ENCODE measurements around the gene ADH1C. TPM values are rescaled to one million over a fixed set of nuclear protein-coding genes. Genes with fewer than 3 reads are reported as not detected.

Gene ADH1C
- total RNA-seq, 1 donor from 2014 or later = not detected

DNA sequence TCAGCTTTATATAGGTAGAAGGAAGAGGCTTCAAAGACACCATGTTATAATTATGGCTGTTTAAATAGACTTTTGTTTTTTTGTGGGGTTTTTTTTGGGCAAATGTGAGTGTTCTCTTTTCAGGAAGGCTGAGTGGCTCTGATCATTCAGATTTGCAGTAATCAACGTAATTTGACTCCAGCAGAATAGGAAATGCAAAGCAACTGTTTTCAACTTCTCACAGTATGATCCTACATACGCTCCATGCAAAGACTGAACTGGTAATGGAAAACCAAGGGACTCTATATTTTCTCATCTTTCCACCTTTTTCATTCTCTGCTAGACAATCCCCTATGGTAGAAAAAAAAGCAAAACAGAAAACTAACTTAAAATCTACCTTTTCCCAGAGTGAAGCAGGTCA lies 42.2 kb downstream of the ADH1C start:
- no peak overlapping the region for H3K4me3 Mint-ChIP-seq
- TF ChIP-seq, protein P1, sequence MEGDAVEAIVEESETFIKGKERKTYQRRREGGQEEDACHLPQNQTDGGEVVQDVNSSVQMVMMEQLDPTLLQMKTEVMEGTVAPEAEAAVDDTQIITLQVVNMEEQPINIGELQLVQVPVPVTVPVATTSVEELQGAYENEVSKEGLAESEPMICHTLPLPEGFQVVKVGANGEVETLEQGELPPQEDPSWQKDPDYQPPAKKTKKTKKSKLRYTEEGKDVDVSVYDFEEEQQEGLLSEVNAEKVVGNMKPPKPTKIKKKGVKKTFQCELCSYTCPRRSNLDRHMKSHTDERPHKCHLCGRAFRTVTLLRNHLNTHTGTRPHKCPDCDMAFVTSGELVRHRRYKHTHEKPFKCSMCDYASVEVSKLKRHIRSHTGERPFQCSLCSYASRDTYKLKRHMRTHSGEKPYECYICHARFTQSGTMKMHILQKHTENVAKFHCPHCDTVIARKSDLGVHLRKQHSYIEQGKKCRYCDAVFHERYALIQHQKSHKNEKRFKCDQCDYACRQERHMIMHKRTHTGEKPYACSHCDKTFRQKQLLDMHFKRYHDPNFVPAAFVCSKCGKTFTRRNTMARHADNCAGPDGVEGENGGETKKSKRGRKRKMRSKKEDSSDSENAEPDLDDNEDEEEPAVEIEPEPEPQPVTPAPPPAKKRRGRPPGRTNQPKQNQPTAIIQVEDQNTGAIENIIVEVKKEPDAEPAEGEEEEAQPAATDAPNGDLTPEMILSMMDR (conservative IDR thresholded peaks at IDR 0.05) = no peak
- H3K27ac Mint-ChIP-seq (ENCODE audit: unreplicated experiment) = no peak overlapping the region
- H3K27me3 Mint-ChIP-seq (ENCODE audit: low read depth) = no peaks in the 10 kb centered on the region
- H3K4me1 Mint-ChIP-seq = no peaks in the 10 kb centered on the region
- no peaks in the 10 kb centered on the region for H3K9me3 Mint-ChIP-seq
- H3K36me3 Mint-ChIP-seq (ENCODE audit: low read depth) = no peaks in the 10 kb centered on the region
- no peak for DNase-seq (ENCODE audit: low read depth, low spot score)

DNA sequence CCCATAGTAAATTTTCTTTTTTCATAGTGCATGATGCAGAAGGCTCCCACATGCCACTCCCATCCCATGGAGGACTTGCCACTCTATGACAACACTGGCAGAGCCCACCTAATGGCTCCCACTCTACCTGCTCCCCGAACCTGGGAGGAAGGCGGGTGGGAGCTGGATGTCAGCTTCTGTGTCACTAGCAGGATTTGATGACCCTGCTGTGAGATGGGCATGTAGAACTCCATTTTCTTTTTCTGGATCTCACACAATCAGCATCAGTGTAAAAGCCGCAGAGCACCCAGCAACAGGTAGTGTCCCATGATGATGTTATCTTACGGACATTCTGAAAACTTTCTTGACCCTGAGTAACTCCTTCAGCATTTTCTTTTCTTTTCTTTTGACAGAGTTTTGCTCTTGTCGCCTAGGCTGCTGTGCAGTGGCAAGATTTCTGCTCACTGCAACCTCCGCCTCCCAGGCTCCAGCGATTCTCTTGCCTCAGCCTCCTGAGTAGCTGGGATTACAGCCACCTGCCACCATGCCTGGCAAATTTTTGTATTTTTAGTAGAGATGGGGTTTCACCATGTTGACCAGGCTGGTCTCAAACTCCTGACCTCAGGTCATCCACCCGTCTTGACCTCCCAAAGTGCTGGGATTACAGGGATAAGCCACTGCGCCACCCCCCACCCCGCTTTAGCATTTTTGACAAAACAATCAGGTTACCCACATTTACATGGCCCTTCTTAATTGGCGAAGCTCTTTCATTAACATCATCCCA lies 46.7 kb downstream of the ADH1C start:
- no peak overlapping the region for H3K27ac Mint-ChIP-seq (ENCODE audit: unreplicated experiment)
- no peaks in the 10 kb centered on the region for H3K36me3 Mint-ChIP-seq (ENCODE audit: low read depth)
- H3K27me3 Mint-ChIP-seq (ENCODE audit: low read depth) = no peaks in the 10 kb centered on the region
- TF ChIP-seq, protein P1 (conservative IDR thresholded peaks at IDR 0.05) = no peak
- no peaks in the 10 kb centered on the region for H3K4me1 Mint-ChIP-seq
- H3K9me3 Mint-ChIP-seq = peaks cover 4% of the 10 kb centered on the region
- DNase-seq (ENCODE audit: low read depth, low spot score) = no peak
- no peak overlapping the region for H3K4me3 Mint-ChIP-seq

DNA sequence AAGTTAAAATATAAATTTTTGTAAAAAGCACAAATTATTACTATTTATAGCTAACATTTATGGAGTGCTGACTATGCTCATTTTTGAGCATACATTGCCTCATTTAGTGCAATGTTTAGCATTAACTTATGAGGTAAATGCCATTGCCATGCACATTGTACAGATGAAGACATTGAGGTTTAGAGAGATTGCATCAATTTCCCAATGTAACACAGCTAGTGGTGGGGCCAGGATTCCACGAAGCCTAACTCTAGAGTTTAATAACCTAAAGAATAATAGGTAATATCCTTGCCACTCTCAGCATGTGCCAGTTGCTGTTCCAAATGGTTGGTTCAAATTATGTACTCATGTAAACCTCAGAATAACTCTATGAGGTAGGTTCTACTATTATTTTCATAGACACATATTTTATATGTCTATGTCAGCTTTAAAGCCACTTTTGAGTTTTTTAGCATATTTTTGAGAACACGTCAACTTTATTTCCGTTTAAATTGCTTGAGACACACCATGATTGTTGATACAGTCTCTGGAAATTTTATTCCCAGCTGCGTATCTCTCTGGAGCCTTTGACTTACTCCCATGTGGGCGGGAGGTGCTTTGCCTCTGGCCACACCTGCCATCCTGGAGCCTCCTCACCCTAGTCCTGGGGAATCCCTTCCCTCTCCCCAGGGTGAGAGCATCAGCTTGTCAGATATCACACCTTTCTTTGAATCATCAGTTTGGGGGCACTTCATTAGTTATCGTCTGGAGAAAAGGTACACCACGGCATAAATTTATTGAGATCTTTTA lies 51.0 kb downstream of the ADH1C start:
- Mint-ChIP-seq H3K27me3 (ENCODE audit: low read depth) (no peaks in the 10 kb centered on the region), H3K36me3 (ENCODE audit: low read depth) (peaks cover 2% of the 10 kb centered on the region), H3K4me1 (no peaks in the 10 kb centered on the region), H3K4me3 (no peak overlapping the region), H3K9me3 (peaks cover 18% of the 10 kb centered on the region), H3K27ac (ENCODE audit: unreplicated experiment) (peak overlapping the region; percentile 12)
- TF ChIP-seq, protein P1 (conservative IDR thresholded peaks at IDR 0.05) = no peak
- DNase-seq (ENCODE audit: low read depth, low spot score) = no peak

DNA sequence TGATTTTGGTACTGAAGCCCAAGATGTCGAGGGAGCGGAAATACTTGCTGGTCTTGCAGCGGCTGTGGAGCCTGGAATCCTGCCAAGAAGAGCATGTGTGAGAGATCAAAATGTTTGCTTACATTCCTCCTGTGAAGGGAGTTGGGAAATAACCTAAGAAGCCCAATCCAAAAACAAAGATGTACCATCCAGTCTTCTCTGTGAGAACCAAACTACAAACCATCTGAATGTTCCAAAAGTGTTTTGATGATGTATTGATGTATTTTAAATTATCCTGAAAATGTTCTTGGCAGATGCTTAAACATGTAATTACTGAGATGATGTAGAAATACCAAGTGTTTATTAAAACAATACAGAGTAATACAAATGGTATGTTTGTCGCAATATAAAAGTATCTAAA lies 51.6 kb downstream of the ADH1C start:
- no peak for DNase-seq (ENCODE audit: low read depth, low spot score)
- no peaks in the 10 kb centered on the region for H3K4me1 Mint-ChIP-seq
- H3K27me3 Mint-ChIP-seq (ENCODE audit: low read depth) = no peaks in the 10 kb centered on the region
- no peak overlapping the region for H3K4me3 Mint-ChIP-seq
- TF ChIP-seq, protein P1 (conservative IDR thresholded peaks at IDR 0.05) = no peak
- H3K27ac Mint-ChIP-seq (ENCODE audit: unreplicated experiment) = no peak overlapping the region
- peaks cover 18% of the 10 kb centered on the region for H3K9me3 Mint-ChIP-seq
- peaks cover 2% of the 10 kb centered on the region for H3K36me3 Mint-ChIP-seq (ENCODE audit: low read depth)

DNA sequence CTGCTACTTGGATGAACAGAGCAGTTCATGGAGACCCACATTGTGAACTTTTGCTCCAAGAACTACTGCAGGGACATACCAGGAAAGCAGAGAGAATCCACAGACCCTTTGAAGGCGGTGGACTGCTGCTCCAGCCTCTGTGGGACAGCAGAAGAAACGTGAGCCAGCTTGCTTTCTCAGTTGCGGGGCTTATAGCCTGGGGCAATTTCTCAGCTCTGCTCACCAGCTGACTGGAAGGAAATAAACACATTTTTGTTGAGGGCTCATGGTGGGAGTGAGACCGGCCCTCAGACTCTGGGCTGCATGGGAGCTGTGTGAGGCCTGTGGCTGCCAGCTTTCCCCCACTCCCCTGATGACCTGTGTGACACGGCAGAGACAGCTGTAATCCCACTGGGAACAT lies 59.2 kb downstream of the ADH1C start:
- Mint-ChIP-seq H3K36me3 (ENCODE audit: low read depth) (peaks cover 14% of the 10 kb centered on the region), H3K4me3 (no peak overlapping the region), H3K27me3 (ENCODE audit: low read depth) (no peaks in the 10 kb centered on the region), H3K27ac (ENCODE audit: unreplicated experiment) (no peak overlapping the region), H3K4me1 (no peaks in the 10 kb centered on the region), H3K9me3 (peaks cover 14% of the 10 kb centered on the region)
- TF ChIP-seq, protein P1 (conservative IDR thresholded peaks at IDR 0.05) = no peak
- no peak for DNase-seq (ENCODE audit: low read depth, low spot score)
